Kidney glomerular epithelial cell (primary cell): ENCODE data around the gene JAML.

Source experiments
- DNase-seq: peaks from one replicate; lab custom pipeline; 2025; lab: John Stamatoyannopoulos, UW

The JAML gene

DNA sequence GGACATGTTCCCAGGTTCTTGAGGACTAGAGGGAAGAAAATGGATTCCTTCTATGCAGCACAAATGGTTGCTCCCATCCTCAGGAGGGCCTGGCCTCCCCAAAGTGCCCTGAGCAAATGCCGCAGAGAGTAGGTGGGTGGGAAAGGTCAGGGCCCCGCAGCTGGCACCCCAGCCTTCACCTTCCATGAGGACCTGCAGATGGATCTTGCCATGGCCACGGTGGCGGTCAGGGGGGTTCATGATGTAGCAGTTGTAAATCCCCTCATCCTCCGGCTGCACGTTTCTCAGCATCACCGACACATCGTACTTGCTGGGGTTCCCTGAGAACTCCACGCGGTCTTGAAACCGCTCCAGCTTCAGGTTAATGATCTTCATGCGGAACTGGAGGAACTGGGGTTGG, 56.9 kb downstream of the JAML start:
- DNase-seq, result no peak

DNA sequence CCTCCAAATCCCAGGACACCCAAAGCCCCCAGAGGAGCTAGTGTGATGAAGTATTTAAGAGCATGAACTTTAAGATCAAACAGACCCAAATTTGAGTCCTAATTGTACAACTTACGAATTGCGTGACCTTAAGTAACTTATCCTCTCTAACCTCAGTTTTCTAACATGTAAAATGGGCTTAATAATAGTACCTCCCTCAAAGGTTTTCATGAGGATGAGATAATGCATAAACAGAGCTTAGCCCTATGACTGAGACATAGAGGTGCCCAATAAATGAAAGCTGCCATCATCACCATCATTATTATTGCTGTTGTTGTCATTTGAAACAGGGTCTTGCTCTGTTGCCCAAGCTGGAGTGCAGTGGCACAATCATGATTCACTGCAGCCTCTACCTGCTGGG, 57.6 kb downstream of the JAML start:
- no peak for DNase-seq

DNA sequence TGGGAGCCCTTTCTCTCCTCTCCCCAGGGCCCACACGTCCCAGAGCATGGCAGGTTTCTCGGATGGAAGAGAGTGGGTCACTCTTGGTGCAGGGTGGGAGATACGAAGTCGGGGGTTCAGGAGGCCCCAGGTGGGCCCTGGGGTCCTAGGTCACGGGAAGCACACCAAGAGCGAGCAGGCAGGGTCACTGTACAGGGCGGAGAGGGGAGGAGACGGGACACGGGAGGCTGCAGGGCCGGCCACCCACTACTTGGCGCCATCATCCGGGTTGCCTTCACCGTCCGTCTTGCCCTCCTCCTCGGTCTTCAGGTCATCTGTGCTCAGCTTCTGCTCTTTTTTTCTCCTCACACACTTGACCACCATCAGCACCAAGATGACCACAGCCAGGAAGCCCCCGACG, 58.2 kb downstream of the JAML start:
- no peak for DNase-seq

DNA sequence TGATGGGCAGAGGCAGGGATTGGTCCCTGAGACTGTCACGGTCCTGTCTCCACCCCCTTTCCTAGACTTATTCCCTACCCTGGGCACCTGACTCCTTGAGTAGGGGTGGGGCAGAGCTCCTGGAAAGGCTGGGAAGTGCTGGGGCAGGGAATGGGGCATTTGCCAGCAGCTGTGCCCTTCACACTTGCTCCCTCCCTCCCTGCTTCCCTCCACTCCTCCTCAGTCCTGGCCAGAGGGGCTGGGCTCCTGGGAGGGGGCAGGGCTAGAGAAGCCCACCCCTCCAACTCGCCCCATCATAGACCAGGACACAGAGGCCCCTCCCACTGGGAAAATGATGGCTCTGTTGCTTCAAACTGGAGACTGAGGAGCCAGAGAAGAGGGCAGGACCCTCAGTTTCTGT, 59.9 kb downstream of the JAML start:
- DNase-seq, result no peak

DNA sequence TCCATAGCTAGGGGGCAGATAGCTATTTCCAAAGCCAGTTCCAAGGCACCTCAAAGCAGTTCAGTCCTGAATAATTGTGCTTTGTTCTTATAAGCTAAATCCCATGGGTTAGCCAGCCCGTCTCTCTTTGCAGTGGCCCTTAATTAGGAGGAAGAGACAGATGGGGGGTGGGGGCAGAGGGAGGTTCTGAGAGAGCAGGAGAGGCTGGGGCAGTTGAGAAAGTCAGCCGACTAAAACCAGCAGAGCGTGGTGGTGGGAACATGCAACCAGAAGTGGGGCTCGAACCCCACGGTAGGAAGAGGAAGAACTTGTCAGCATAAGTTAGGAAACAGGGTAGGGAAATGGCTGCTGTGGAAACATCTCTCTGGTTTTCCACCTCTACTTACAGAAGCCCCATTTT, 61.3 kb downstream of the JAML start:
- no peak for DNase-seq

DNA sequence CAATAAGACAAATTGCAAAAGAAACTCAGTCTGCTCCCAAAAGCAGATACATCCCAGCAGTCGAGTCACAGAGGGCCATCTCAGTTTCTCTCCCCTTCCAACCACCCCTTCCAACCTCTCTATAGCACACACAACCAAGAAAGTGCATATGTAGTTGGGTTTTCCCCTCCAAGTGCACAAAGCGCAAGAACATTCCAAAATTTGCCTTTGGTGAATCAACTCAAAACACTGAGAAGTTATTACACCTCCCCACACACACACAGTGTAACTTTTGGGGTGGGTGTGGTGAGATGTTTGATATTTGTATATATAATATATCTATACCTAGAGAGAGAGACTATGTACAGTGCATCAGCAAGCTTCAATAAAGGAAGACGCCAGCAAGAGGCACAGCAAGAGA, 62.0 kb downstream of the JAML start:
- DNase-seq, result no peak

DNA sequence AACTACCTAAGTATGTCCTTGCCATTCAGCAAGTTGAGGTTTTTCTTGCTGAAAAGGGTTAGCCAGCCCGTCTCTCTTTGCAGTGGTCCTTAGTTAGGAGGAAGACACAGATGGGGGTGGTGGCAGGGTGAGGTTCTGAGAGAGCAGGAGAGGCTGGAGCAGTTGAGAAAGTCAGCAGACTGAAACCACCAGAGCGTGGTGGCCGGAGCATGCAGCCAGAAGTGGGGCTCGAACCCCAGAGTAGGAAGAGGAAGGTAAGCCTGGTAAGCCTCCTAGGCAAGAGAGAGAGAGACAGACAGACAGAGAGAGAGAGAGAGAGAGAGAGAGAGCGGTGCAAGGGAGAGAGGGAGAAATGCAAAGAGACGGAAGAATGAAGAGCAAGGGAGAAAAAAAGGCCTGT, 63.0 kb downstream of the JAML start:
- DNase-seq, result no peak

DNA sequence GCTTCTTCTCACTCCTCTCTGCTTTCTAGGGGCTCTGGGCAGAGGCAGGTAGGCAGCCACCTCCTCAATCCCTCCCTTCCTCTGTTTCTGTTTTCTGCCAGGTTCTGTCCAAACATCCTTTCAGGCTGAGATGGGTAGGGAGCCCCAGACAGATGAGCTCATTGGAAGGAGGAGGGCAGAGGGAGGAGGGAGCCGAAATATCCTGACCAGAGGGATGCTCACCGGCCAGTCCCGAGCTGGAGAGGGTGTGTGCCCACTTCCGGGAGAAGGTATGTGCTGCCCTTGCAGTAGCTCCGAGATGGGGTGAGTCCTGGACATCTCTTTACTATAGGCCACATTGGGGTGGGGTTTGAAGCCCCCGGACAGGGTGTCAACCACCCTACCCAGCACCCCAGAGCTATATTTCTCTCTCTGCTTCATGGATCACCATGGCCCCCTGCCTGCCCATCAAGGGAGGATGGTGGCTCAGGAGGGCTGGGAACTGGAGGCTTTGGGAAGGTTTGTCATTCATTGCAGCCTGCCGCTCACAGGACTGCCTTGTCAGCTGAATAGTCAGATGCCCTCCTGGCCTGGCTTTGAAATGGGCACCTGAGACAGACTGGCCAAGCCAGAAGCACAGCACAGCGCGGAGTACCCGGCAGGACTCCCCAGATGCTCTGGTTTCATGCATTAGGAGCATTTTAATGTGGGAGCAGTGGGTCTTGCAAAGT, 67.5 kb downstream of the JAML start:
- no peak for DNase-seq

DNA sequence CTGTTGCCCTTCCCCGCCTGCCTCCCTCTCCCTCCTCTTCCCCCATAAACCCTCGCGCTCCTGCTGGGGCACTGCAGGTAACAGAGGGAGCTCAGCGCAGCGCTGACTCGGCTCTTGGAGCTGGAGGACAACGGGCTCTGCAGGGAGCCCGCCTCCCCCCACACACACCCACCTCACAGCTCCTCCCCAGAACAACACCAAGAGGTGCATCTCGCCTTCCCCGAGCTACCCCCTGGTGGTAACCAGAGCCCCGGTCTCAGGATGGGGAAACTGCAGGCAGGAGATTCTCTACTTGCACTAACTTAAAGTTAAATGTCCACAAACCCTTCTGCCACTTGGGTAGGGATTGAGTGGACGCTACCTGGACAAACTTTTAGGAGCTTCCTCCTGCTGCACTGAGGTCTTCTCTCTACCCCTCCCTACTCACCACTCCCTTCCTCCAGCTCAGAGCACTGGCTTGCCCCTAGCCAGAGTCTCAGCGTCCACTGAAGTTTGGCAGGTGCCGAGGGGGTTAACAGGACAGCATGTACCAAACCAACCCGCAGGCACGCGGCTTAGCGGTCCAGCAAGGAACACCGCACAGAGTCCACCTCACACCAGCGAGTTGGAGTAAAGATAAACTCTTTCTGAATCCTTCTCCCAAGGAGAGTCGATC, 68.2 kb downstream of the JAML start:
- no peak for DNase-seq

DNA sequence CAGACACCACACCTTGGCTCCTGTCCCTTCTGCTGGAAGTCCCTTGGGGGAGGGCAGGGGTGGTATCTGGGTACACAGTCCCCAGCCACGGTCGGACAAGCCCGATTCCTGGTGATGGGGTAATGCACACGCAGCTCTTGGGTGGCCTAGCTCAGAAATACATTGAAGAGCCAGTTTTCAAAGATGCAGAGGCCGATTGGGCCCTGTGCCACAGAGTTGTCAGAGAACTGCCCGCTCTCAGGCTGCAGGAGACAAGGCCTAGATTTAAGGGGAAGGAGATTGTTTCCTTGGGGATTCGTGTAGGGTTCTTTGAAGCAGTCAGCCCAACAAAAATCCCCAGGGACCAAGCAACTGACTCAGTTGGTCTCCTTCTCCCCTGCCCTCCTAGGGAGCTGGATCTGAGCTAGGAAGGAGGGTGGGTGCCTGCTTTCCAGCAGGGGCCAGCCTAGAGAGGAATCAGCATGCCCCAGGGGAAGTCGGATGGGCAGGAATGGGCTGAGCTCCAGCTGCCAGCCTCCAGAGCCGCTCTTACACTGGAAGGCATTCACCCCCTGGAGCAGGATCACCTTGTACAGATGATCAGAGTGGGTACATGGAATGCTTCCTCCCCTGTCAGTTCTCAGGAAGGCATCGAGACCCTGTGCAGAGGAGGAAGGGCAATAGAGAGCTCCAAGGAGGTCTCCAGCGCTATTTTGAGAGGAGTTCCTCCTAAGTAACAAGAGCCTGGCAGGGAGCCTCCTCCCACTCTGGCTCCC, 68.9 kb downstream of the JAML start:
- no peak for DNase-seq

DNA sequence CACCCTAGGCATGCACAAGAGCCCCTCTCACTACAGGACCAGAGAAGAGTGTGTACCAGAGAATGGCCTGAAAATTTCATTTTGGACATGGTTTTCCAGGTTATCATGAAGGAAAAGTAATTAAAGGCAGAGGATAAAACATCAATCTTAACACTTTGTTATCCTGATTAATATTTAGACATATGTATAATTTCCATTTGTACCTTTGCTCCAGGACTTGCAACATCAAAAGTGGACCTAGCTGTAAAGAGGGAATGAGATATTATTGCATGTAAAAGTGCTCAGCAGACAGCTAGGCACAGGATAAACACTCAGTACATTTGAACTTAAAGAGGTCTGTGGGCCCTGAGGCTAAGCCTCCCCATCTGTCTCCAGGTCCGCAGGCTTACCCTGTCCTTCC, 70.2 kb downstream of the JAML start:
- DNase-seq, result no peak

DNA sequence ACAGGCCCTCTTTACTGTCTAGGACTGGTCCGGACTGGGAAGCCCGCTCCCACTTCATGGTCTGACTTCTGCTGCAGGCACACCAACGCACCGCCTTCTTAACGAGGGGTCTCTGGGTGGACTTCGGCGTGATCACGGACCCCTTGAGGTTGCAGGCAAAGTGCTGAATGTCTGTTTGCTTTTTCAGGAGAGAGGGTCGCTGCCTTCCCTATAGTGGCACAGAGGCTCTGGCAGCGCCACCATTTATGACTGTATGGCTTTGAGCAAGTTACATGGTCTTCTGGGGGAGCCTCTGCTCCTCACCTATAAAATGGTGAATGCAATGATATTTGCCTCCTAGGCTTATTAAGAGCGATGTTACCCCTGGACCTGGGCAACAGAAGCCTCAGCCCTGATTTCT, 70.8 kb downstream of the JAML start:
- DNase-seq, result no peak

DNA sequence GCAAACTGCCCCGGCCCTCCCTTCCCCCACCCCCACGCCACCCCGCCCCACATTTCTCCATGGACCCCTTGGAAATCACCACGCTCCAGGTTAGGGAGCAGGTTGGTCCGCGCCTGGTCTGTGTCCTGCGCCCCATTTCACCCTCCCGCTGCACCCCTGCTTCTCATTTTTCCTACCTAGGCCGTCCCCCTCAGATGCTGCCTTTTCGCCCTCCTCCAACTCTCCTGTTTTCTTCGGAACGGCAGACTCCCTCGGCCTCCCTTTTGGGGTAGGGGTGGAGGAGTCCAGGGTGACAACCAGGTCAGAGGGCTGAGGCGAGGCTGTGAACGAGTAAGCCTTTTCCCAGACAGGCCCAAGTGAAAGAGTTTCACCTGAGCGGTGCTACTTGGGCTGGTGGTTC, 71.3 kb downstream of the JAML start:
- DNase-seq, result no peak

DNA sequence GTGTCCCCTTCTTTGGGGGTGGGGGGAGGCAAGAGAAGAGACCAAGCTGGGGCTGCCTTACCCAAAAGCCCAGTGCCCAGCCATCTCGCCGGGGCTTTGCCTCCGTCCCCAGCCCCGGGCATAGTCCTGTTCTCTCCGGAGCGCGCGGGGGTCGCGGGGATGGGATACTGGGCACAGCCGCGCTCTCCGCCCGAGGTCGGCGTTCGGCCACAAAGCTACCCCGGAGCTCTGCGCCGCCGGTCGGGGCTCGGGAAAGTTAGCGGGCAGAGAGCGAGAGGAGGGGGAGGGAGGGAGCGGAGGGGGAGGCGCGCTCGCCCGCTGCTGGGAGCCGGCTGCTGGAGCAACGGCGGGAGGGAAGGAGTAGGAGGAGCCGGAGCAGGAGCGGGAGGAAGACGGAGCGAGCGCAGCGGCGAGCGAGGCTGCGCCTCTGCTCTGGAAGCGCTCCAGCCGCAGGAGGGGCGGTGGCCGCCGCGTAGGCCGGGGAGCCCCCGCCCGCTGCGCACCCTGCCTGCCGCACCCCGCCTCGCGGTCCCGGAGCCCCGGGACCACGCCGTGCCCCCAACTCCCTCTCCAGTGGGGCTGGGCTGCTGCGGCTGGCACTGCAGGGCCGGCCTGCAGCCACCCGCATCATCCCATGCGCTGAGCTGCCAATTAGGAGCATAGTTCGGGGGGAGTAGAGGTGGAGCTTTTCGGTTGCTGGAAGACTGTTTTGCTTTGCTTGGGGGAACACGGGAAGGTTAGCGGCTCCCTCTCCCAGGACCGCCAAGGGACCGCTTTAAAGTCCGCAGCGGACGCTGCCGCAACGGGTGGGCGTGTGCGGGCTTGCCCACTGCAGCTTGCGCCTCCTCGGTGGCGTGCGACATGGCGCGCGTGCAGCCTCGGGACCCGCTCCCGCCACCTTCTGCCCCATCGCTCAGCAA, 72.0 kb downstream of the JAML start, which contains the start of gene SCN4B:
Gene SCN4B (minus strand): TSS at position 272 of the 920 bp plus-strand sequence. CDS start 150 bp downstream, at position 122.
- DNase-seq, result peak; percentile 49

DNA sequence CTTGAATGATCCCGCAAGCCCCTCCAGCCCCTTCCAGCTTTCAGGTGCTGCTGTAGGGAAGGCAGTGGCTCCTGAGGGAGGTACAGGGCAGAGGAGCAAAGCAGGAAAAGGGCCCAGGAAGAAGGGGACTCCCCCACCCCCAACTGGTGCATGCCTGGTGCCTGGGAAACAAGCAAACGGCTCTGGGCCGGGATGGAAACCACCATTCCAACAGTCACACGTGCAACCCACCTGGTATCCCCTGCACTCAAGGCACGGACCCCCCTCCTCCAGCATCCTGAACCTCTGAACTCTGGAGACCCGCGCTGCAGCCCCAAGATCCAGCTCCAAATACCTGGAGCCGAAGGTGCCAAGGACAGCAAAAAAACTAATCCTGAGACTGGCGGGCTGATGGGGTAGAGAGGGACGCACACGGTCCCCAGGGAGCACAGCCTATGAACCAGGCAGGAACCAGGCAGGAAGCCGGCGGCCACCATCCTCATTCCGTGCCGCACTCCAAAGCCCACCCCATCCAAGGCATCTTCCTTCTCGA, 72.7 kb downstream of the JAML start:
- no peak for DNase-seq

DNA sequence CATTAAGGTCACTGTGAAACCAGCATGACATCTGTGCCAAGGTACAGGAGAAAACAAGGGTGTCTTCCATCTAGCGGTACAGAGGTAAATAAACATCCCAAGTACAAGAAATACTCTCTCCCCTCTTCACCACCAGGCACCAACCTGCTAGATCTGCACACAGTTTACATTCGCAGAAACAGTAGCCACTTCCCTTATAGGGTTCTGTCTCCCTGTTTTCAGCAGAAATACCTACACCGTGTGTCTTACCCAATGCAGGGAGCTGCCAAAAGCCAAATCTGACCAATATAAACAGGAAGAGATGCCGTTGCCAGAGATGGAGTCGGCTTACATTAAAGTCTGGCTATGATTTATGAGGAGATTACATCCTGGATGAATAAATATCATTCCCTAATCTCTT, 73.4 kb downstream of the JAML start:
- no peak for DNase-seq

DNA sequence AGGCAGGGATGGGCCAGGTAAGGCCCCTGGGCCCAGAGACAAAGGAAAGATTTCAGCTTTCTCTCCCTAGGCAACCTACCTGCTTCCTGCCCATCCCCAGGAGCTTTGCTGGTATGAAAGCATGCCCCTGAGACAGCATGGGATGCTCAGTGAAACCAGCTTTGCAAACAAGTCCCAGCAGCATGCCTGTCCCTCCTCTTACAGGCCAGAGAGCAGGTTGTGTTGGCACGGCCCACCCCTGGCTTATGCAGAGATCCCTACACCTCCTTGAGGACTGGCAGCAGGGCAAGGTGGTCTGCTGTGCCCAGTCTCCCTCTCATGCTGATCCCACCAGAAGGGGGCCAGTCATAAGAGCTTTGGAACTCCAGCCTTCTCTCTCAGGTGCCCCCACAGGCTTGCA, 75.3 kb downstream of the JAML start:
- DNase-seq, result no peak

DNA sequence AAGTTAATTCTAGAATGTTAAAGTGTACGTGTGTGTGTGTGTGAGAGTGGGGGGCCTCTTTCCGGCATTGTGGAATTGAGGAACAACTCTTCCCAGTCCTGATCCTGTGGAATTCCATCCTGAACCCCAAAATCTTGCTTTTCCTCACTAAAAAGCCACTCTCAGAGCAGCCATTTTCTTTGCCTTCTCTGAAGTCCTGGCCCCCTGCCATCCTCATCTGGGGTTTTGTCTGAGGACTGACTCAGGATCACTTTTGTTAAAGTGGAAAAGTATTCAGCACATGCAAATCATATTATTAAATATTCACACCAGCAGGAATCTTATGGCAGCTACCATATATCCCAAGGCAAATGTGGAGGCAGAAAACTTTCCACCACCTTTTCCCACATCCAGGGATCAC, 76.0 kb downstream of the JAML start:
- DNase-seq, result no peak

DNA sequence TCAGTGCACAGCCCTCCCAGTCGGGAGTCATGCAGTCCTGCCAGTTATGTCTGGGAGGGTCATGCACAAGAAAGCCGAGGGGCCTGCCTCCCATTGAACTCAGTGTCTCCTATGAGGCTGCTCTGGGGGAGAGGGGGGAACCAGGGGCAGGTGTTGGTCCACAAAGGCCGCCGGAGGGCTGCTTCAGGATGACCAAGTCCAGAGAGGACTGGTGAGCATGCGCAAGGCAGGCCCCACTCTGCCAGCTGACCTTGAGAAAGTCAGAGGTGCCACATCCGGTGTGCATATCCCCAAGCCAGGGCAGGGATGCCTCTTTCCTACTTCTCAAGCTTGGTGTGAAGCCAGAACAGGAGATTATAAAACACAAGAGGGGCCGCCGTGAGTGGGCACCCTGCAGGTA, 76.6 kb downstream of the JAML start:
- no peak for DNase-seq

DNA sequence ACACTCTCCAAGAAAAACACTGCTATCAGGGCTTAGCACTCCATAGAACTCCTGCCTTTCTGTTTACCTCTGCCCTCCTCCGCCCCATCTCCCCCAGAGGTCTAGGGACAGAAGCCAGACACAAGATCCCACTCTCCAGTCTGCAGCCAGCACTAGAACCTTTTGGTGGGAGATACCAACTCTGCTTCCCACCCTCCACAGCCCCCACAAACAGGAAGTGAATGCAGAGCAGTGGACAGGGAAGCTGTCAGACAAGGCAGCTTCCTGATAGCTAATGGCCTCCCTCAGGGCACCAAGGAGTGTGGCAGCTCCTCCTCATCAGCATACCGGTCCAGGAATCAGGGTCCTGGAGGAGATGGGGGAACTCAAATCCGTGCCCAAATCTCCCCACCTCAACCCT, 77.3 kb downstream of the JAML start:
- DNase-seq, result no peak

DNA sequence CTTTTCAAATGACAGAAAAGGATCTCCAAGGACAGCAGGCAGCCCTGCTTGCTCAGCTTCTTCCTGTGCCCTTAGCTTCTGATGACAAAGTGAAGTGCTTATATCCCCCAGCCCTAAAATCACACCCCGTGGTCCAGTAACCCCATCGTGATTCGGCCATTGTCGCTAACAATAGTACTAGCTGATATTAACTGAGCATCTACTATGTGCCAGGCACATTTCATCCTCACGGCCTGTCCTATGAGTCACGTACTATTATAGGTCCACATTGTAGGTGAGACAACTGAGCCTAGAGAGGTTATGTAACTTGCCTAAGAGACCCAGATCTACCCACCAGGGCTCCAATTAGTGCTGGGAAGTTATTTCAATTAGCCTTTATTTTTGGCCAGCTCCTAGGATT, 78.3 kb downstream of the JAML start:
- no peak for DNase-seq
